GM12801 (cell line): Measurements from ENCODE around the gene LRP1B.

ENCODE experiments used
- CTCF ChIP-seq: IDR thresholded peaks from one replicate; pipeline ENCODE4 v1.5.1; 2011; ENCODE audit warnings: control low read depth; ENCODE audit not compliant: insufficient read length; ENCODE audit errors: extremely low read depth

LRP1B gene

GRCh38 chr2:141814150-141814549, 316.7 kb downstream of the LRP1B start:
- TF ChIP-seq CTCF, result no peak

- TF ChIP-seq CTCF, result no peak
These were observed 320.7 kb downstream of the LRP1B start for GRCh38 chr2:141810148-141810547.

- TF ChIP-seq CTCF, result no peak
These were observed 324.7 kb downstream of the LRP1B start for GRCh38 chr2:141806090-141806489.

GRCh38 chr2:141805302-141805701, 325.5 kb downstream of the LRP1B start:
- no peak for TF ChIP-seq CTCF

GRCh38 chr2:141796449-141796848, 334.4 kb downstream of the LRP1B start:
- TF ChIP-seq CTCF, result no peak

- TF ChIP-seq CTCF, result no peak
These were observed 339.3 kb downstream of the LRP1B start for GRCh38 chr2:141791521-141791920.

GRCh38 chr2:141782574-141782973, 348.2 kb downstream of the LRP1B start:
- TF ChIP-seq CTCF, result no peak

- TF ChIP-seq CTCF, result no peak
These were observed 352.4 kb downstream of the LRP1B start for GRCh38 chr2:141778315-141778835.
